GM18508 (cell line): ENCODE measurements around the gene SLC22A9.
"Not testable (repeated sequence)": the region's sequence is repeated elsewhere in the genome, so short reads cannot be mapped to it uniquely, and the experiment has no call there.

ENCODE experiments used
- ATAC-seq: cut with Tn5 transposase; IDR thresholded peaks from one replicate; pipeline ENCODE4 v1.9.1; 2021; ENCODE audit warnings: moderate number of reproducible peaks; ENCODE audit not compliant: insufficient read depth, unreplicated experiment

The SLC22A9 gene

GRCh38 chr11:63369165-63369970, at the start of gene SLC22A9:
Gene SLC22A9, plus strand, starts transcription at chr11:63369785. Its CDS starts 272 bp downstream, at chr11:63370057.
- no peak for ATAC-seq

- ATAC-seq, result no peak
Measured at GRCh38 chr11:63321723-63322122, 47.9 kb upstream of the SLC22A9 start.

GRCh38 chr11:63335089-63335488, 34.5 kb upstream of the SLC22A9 start:
- not testable (repeated sequence) for ATAC-seq

- no peak for ATAC-seq
Measured at GRCh38 chr11:63337070-63337469, 32.5 kb upstream of the SLC22A9 start.

GRCh38 chr11:63343130-63343529, 26.5 kb upstream of the SLC22A9 start:
- no peak for ATAC-seq

GRCh38 chr11:63352144-63352543, 17.4 kb upstream of the SLC22A9 start:
- no peak for ATAC-seq

GRCh38 chr11:63362196-63362793, 7.3 kb upstream of the SLC22A9 start:
- no peak for ATAC-seq

GRCh38 chr11:63369971-63370588, 495 bp downstream of the SLC22A9 start:
- no peak for ATAC-seq

- ATAC-seq, result no peak
Measured at GRCh38 chr11:63371396-63371795, 1.8 kb downstream of the SLC22A9 start.

GRCh38 chr11:63375434-63375833, 5.8 kb downstream of the SLC22A9 start:
- ATAC-seq, result no peak

GRCh38 chr11:63380130-63380529, 10.5 kb downstream of the SLC22A9 start:
- no peak for ATAC-seq

GRCh38 chr11:63395697-63396096, 26.1 kb downstream of the SLC22A9 start:
- no peak for ATAC-seq

- no peak for ATAC-seq
Measured at GRCh38 chr11:63404161-63404935, 34.8 kb downstream of the SLC22A9 start.

GRCh38 chr11:63405114-63405513, 35.5 kb downstream of the SLC22A9 start:
- ATAC-seq, result no peak

- ATAC-seq, result no peak
Measured at GRCh38 chr11:63406458-63406857, 36.9 kb downstream of the SLC22A9 start.

GRCh38 chr11:63417174-63417852, 47.7 kb downstream of the SLC22A9 start:
- ATAC-seq, result no peak

GRCh38 chr11:63427971-63428508, 58.5 kb downstream of the SLC22A9 start:
- ATAC-seq, result no peak

- ATAC-seq, result not testable (repeated sequence)
Measured at GRCh38 chr11:63430731-63431130, 61.1 kb downstream of the SLC22A9 start.

GRCh38 chr11:63435351-63435750, 65.8 kb downstream of the SLC22A9 start:
- not testable (repeated sequence) for ATAC-seq

- not testable (repeated sequence) for ATAC-seq
Measured at GRCh38 chr11:63435831-63436230, 66.2 kb downstream of the SLC22A9 start.
